SU-DHL-6 (cell line): ENCODE results near the gene AGPAT4.

Experiments
- H2AFZ ChIP-seq: fragments of 200-600 bp; sonication (generic); 2 replicates; pipeline ENCODE4 v1.6.1; 2014; ENCODE audit warnings: low read depth, mild to moderate bottlenecking, moderate library complexity, mixed read lengths, antibody characterized with exemption, low read length; ENCODE audit not compliant: severe bottlenecking
- H3F3A ChIP-seq: fragments of 200-600 bp; shearing (Covaris generic); 2 replicates; pipeline ENCODE4 v1.6.0; 2016; ENCODE audit warnings: antibody characterized with exemption, mild to moderate bottlenecking; ENCODE audit not compliant: insufficient read depth
- H3K27ac ChIP-seq: fragments of 200-600 bp; sonication (generic); 2 replicates; pipeline ENCODE4 v1.5.1; 2016; ENCODE audit warnings: low read depth, mild to moderate bottlenecking, low read length, moderate library complexity, mixed read lengths
- H3K27me3 ChIP-seq: fragments of 200-600 bp; sonication (generic), shearing (Covaris generic); 2 replicates; pipeline ENCODE4 v1.6.0; 2014; ENCODE audit warnings: mild to moderate bottlenecking, low read length
- H3K36me3 ChIP-seq: fragments of 200-600 bp; sonication (generic); 2 replicates; pipeline ENCODE4 v1.6.1; 2014; ENCODE audit warnings: mild to moderate bottlenecking, low read length, mixed read lengths
- H3K4me2 ChIP-seq: fragments of 300-600, 200-600 bp; shearing (Covaris generic), sonication (generic); 2 replicates; pipeline ENCODE4 v1.6.0; 2014; ENCODE audit warnings: low read length, low read depth, mild to moderate bottlenecking; ENCODE audit not compliant: poor library complexity, severe bottlenecking
- H3K4me3 ChIP-seq: fragments of 200-600 bp; sonication (generic); 2 replicates; pipeline ENCODE4 v1.5.1; 2014; ENCODE audit warnings: antibody characterized with exemption, low read length, mild to moderate bottlenecking, mixed read lengths; ENCODE audit not compliant: insufficient read depth, poor library complexity, severe bottlenecking
- H3K79me2 ChIP-seq: fragments of 200-600 bp; sonication (generic); 2 replicates; pipeline ENCODE4 v1.6.1; 2014; ENCODE audit warnings: mild to moderate bottlenecking, low read length, moderate library complexity; ENCODE audit not compliant: insufficient read depth
- H3K9ac ChIP-seq: fragments of 200-600 bp; sonication (generic); 2 replicates; pipeline ENCODE4 v1.7.0; 2014; ENCODE audit warnings: mild to moderate bottlenecking, low read length
- H3K9me2 ChIP-seq: fragments of 200-600 bp; sonication (generic); replicated peaks from 2 replicates; pipeline ENCODE4 v1.6.1; 2014; ENCODE audit warnings: low read length; ENCODE audit not compliant: insufficient read depth
- H3K9me3 ChIP-seq: fragments of 200-600 bp; sonication (generic); 2 replicates; pipeline ENCODE4 v1.6.1; 2014; ENCODE audit warnings: low read length, mixed read lengths; ENCODE audit not compliant: insufficient read depth
- H4K20me1 ChIP-seq: fragments of 200-600 bp; sonication (generic); 2 replicates; pipeline ENCODE4 v1.6.1; 2014; ENCODE audit warnings: low read depth, mild to moderate bottlenecking, antibody characterized with exemption, low read length, moderate library complexity, mixed read lengths
- CTCF ChIP-seq: fragments of 200-600 bp; sonication (generic); IDR thresholded peaks from one replicate; pipeline ENCODE4 v1.5.1; 2017; ENCODE audit warnings: antibody characterized with exemption, mild to moderate bottlenecking, low read length, moderate library complexity; ENCODE audit not compliant: insufficient read depth, poor library complexity, severe bottlenecking
- EZH2phosphoT487 ChIP-seq: fragments of 200-600 bp; sonication (generic), shearing (Covaris generic); conservative IDR thresholded peaks from 2 replicates; pipeline ENCODE4 v1.6.1; 2018; ENCODE audit warnings: mild to moderate bottlenecking, antibody characterized with exemption, low read length, moderate library complexity, mixed read lengths

Gene AGPAT4

GRCh38 chr6:161194374-161194773 lies 79.5 kb downstream of the AGPAT4 start:
- H2AFZ ChIP-seq, result no peak overlapping the region
- TF ChIP-seq CTCF, result no peak
- TF ChIP-seq EZH2phosphoT487, result no peak
- H3K27ac ChIP-seq, result no peak overlapping the region
- peaks cover 5% of the 10 kb centered on the region for H3K9me3 ChIP-seq
- no peaks in the 10 kb centered on the region for H4K20me1 ChIP-seq
- H3K27me3 ChIP-seq, result no peaks in the 10 kb centered on the region
- H3K79me2 ChIP-seq, result no peaks in the 10 kb centered on the region
- no peak overlapping the region for H3K4me2 ChIP-seq
- H3K9me2 ChIP-seq, result no peaks in the 10 kb centered on the region
- H3F3A ChIP-seq, result no peaks in the 10 kb centered on the region
- H3K36me3 ChIP-seq, result no peaks in the 10 kb centered on the region
- no peak overlapping the region for H3K9ac ChIP-seq
- no peak overlapping the region for H3K4me3 ChIP-seq

- Histone ChIP-seq H3F3A (no peaks in the 10 kb centered on the region), H3K79me2 (no peaks in the 10 kb centered on the region), H3K9me3 (peaks cover 5% of the 10 kb centered on the region), H3K9me2 (no peaks in the 10 kb centered on the region), H2AFZ (no peak overlapping the region), H3K27ac (no peak overlapping the region), H3K4me3 (no peak overlapping the region), H3K36me3 (no peaks in the 10 kb centered on the region), H3K9ac (no peak overlapping the region), H3K4me2 (no peak overlapping the region), H3K27me3 (no peaks in the 10 kb centered on the region), H4K20me1 (no peaks in the 10 kb centered on the region)
- TF ChIP-seq EZH2phosphoT487, result no peak
- TF ChIP-seq CTCF, result no peak
Observed at GRCh38 chr6:161192636-161193411, 81.0 kb downstream of the AGPAT4 start.

DNA sequence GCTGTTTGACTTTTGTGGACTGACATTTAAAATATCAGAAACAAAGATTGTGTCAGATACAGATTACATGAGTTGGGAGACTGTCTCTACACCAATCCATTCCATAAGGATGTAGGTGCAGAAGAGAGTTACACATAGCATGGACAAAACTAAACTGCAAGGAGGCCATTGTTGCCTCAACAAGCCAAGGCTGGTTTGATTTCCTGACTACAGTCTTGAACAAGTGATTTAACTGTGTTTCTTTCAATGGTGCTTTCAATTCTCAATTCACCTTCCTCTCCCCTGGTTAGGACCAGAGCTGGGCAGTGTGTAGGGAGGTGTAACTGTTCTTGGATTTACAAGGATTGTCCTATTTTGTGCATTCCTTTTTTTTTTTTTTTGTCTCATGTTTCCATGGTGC lies 82.2 kb downstream of the AGPAT4 start:
- TF ChIP-seq CTCF (no peak), EZH2phosphoT487 (no peak)

More for the DNA sequence above, 82.2 kb downstream of the AGPAT4 start:
- Histone ChIP-seq H3K9ac (no peak overlapping the region), H3K4me3 (no peak overlapping the region), H3K4me2 (no peak overlapping the region), H3K27me3 (no peaks in the 10 kb centered on the region), H3K36me3 (no peaks in the 10 kb centered on the region), H3F3A (no peaks in the 10 kb centered on the region), H3K9me3 (peaks cover 5% of the 10 kb centered on the region), H4K20me1 (no peaks in the 10 kb centered on the region), H3K27ac (no peak overlapping the region), H3K79me2 (no peaks in the 10 kb centered on the region), H3K9me2 (no peaks in the 10 kb centered on the region), H2AFZ (no peak overlapping the region)
